HG02642 (cell line): ENCODE data around the gene MACROD1.
"Not testable (repeated sequence)": the region's sequence is repeated elsewhere in the genome, so short reads cannot be mapped to it uniquely, and the experiment has no call there.

Experiments
- ATAC-seq: cut with Tn5 transposase; IDR thresholded peaks from one replicate; pipeline ENCODE4 v1.9.1; 2021; ENCODE audit warnings: mild to moderate bottlenecking; ENCODE audit not compliant: unreplicated experiment, poor library complexity

The MACROD1 gene

DNA sequence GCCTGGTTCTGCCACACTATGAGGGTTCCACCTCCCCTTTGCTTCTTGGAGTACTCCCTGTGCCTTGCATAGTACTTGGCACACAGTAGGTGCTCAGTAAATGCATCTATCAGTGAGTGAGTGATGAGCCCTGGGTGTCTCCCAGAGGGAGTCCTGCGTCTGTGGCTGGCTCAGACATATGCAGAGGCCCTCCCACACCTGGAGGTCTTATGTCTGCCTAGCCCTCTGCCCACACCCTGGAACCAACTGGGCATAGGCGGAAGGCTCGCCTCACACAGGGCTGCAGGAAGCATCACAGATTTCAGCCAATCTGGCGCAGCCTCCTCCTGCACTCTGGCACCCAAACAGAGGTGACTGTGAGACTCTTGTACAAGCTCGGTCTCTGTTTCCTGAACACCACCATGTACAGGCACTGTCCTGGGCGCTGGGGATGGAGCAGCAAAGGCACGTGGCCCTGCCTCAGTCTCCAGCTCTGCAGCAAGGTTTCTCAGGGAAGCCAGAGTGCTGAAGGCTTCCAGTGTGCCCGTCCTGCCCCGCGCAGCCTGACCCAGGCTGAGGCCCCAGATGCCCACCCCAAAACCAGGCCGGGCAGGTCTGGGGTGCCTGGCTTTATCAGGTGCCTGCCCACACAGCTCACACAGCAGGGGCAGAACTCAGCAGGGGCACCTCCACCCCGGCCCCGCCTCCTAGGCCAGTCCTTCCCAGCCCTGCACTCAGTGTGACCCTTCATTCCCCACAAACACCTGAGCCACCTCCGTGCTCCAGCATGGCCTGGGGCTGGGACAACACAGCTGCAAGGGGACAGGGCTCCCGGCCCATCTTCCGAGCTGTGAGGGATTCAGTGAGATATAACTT lies 103.5 kb downstream of the MACROD1 start:
- no peak for ATAC-seq

DNA sequence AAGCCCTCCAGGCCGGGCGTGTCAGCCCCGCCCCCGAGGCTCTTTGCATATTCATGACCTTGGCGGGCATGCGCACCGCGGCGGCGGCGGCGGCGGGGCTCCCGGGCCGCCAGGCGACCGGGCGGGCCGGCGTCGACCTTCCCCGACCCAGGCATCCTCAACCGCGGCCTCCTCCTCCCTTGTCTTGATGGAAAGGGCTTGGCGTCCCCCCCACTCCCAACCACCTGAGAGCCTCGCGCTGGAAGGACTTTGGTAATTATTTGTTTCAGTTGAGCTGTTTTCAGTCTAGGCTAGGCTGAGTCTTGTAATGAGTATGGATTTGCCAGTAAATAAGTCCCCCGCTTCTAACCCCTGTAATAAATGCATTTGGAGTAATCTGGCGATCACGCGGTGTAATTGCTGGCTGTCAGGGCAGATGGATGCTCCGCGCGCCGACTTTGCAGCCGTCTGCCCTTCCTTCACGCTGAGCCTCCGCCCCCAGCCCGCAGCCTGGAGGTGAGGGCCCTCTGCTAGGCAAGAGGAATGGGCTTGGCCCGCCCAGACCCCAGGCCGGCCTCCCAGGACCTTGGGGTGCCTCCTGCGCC lies 105.0 kb downstream of the MACROD1 start:
- ATAC-seq, result peak; percentile 47

DNA sequence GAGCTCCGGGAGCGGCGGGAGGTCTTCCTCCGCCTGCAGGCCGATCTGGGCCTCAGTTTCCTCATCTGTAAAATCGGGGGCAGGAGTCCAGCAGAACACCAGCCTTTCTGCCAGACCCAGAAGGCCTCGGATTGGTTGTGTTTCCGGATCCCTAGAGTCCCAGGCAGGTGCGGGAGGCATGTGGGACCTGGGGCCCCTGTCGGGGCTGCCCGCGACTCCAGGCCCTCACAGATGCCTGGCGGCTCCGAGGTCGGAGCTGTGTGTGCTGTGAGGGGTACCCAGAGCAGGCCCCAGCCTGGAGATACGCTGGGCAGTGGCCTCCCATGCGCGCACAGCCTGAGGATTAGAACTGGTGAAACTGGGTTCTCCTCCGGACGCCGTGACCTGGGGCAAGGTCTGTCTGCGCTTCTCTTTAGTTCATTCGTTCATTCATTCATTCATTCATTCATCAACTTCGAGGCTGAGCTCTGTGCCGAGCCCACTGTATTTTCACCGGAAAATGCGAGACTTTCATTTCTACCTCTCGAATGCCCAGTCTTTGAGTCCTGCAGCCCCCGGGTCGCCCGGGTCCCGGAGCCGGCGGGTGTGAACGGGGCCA lies 105.6 kb downstream of the MACROD1 start:
- ATAC-seq, result no peak

DNA sequence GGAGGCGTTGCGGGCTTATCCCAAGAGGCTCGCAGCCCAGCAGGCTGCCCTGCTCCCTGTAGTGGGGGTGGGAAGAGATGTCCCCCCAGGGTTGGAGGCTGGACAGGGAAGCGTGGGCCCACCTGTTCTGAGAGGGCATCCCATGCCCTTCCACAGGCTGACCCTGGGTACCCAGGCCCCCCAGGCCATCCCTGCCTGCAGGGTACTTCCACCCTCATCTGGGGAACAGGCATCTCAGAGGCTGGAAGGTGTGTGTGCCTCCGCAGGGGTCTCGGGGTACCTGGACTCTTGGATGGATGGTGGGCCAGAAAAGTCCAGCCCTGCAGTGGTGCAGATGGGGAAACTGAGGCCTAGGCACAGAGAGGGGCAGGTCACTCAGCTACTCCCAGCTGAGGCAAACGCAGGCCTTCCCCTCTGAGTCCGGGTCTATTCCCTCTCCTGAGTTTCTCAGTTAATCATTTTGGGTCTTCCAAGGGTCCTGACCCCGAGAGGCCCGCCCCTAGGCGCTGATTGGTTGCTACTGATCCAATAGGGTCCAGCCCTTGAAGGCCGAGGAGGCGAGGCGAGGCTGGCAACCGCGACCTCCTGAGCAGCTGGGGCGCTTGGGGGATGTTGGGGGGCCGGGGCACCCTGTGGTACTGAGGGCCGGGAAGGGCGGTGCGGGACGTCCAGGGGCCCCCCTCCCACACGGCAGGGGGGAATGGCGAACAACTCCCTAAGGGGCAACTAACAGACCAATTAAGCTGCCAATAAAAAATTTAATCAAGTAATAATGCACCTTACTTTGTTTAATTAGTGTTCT lies 106.4 kb downstream of the MACROD1 start:
- ATAC-seq, result no peak

DNA sequence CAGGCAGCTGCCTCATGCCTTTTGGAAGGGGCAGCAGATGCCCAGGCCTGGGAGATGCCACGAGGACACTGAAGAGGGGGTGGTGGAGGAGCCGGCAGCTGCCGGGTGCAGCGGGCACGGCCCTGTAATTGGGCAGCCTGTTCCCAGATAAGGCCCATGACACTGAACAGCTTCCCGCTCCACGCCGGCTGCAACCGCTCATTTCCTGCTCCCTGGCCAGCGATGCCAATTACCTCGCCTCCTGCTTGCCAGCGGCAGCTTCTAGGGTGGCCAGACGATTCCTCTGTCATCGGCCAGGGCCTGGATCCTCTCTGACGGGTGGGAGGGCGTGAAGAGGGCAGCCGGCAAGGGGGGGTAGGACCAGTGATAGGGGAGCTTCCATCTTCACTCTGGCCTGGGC lies 107.4 kb downstream of the MACROD1 start:
- no peak for ATAC-seq

DNA sequence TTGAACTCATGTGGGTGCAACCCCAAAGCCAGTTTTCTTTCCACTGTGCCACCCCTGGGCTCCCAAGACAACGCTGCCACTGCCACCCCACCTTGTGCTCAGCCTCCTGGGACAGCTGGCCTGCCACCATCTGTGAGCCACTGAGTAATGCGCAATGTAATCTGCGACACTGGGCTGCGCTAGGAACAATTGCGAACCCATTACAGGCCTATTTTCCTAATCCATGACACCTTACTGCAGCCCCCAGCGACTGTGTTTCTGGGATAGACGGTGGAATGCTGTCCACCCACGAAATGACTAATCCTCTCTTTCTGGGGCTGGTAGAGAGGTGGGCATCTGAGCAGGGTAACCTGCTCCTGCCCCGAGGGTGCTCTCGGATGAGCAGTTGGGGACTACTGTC lies 108.0 kb downstream of the MACROD1 start:
- ATAC-seq, result no peak

DNA sequence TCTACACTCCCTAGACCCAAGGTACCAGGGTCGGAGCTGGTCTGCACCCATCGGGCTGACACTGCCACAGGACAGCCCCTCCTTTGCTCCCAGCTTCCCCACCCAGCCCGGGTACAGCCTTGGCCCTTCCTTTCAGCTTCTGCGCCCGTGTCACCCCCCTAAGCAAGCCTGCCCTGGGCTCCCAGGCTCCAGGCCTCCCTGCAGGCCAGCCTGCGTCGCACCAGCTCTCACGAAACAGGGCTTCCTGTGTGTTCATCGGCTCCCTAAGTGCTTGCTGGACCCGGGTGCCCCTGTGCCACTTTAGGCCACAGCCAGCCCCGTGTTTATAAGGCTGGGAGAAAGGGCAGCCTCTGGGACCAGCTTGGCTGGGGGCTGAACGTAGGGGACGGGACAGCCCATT lies 109.1 kb downstream of the MACROD1 start:
- ATAC-seq, result no peak

DNA sequence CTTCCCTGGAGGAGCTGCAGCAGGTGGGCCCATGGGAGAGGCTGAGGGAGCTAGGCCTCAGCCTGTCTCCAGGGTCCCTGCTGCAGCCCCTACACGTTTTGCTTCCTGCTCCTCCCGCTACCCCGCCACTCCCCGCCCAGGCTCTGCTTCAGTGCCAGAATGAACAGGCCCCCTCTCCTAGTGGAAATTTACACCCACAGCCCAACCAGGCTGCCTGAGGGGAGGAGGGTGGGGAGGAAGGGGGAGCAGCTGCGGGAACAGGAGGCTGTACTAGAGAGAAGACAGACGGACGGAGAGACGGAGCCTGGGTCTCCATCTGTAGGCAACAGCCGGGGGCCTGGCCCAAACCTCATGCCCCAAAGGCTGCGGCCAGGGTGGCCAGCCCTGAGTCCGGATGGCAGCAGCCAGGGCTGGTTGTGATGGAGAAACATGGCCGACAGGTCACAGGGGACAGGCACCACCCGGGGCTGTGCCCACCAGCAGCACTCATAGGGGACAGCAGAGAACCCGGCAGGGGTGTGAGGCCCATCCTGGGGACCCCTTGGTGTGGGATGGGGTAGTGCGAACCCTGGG lies 109.6 kb downstream of the MACROD1 start:
- no peak for ATAC-seq

DNA sequence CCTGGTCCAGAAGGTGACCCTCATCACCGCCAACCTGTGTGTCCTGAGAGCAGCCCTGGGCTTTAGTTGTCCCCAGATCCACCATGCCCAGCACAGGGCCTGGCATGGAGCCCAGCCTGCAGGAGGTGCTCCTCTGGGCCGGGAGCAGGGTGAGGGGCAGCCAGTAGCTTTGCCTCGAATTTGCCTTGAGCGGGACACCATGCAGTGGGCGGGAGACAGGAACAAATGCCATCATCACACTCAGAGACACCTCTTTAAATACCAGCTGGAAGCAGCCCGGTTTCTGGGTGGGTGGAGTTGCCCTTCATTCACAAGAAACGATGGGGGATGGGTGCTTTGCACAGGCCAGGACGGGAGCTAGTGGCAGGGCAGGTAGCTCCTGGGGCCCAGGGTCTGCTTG lies 110.8 kb downstream of the MACROD1 start:
- no peak for ATAC-seq

DNA sequence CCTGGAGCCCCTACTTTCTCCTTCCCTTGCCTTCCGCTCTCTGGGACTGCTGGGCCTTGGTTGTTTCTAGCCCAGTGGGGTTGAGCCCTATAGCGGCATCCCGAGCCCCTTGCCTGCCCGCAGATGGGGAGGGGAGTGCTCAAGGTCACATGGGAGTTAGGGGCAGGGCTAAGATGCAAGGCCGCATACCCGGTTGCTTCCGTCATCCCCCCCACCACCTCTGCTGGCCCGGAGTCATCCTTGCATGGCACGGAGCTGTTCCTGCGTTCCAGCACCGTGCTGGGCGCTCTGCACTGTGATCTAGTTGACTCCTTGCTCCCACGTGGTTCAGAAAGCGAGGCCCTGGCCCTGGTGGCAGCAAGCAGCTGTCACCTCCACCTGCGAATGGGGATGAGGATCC lies 112.2 kb downstream of the MACROD1 start:
- ATAC-seq, result no peak

DNA sequence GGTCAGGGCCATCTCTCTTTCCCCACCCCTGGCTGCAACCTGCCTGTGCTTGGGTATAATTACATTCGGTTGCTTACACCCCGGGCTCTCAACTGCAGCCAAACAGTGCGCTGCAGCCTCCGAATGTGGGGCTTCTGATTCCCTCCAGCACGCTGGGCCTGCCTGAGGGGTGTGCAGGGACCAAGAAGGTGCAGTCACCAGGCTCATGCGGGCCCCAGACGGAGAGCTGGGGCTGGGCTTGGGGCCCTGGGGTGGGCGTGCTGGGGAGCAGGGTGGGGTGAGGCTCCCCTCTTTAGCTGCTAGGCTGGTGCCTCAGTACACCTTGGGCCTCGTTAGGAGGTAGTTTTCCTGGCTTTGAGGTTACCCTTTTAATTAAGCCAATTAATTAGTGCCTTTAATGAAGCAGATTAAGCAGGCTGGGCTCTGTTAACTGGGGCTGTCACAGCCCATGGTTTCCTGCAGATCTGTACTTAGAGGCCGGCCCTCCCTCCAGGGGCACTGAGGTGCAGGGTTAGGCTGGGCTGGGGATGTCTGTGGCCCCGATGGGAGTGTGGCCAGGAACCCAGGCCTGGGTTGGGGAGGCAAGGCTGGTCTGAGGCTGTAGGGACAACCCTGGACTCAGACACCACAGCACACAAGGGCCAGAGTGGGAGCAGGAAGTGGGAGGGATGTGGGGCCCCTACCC lies 112.8 kb downstream of the MACROD1 start:
- ATAC-seq, result no peak

DNA sequence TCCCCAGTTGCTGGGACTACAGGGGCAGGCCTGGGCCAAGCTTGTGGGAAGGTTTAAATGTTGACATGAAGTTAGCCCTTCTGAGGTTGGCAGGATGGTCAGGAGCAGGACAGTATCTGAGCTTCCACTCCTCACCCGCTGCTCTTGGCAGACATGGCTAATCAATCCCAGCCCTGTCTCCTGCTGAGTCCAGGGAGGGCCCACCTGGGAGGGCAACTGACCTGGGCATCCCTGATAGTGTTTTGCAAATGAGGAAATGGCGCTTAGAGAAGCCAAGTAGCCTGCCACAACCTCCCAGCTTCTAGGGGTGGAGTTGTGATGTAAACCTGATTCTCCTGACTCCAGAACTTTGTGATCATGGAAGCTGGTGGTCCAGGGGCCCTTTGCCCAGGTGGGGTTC lies 113.5 kb downstream of the MACROD1 start:
- no peak for ATAC-seq

DNA sequence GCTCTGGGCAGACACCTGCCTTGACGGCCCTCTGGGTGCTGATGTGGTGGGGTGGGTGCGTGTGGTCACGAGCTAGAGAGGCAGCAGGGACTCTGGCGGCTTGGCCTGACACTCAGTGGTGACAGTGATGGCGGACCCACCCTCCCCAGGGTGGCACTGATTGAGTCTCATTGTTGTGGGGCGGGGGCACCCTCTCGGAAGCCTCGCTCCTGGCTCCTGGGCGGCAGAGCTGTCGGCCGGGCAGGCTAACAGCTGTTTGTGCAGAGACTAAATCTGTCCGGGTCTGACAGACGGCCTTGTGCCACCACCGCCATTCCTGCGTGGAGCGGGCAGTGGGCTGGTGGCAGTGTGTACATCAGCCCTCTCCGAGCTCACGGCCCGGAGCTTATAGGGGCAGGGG lies 114.6 kb downstream of the MACROD1 start:
- no peak for ATAC-seq

DNA sequence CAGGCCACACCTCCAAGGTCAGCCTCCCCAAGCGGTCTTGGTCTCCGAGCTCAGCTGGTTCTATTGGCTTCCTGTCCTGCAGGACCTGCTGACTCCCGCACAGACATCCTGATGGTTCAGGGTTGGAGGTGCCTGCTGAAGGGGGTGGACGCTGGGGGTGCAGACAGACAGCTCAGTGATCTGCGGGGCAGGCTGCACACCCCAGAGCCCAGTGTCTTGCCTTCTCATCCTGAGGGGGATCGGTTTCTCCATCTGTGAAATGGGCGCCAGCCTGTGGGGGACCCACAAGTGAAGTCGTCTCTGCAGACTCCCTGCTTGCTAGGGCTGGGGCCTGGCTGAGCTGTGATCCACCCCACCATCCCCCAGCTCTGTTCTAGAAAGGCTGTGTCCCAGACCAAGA lies 116.4 kb downstream of the MACROD1 start:
- ATAC-seq, result no peak

DNA sequence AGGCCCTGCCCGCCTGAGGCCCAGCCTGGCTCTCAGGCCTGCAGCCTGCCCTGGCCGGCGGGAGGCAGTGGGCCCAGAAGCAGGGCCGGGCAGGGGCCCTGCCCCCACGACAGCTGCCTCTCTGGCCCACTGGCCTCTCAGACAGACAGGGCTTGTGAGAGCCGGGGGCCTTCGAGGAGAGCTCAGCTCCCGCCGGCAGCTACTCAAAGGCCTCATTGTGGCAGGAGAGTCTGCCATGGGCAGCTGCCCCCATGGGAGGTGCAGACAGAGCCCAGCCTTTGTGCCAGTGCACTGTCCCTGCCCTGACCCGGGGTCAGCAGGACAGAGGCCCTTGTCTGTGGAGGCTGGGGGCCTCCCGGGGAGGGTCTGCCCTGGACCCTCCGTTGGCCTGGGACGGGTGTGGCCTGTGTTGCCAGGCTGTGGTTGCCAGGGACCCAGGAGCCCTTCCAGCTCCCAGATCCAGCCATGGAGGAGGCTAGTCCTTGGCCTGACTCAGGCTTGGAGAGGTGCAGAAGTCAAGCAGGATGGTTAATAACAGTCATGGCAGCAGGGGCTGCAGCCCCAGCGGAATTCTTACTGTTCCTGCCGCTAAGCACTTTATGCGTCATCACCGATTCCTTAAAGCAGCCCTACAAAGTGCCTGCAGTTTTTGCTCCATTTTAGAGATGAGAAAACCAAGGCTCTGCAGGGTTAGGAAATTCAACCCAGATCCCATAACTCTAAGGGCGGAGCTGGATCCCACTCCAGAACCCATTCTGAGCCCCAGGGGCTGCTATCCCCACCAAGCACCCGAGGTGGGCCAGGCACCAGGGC lies 117.7 kb downstream of the MACROD1 start:
- no peak for ATAC-seq

DNA sequence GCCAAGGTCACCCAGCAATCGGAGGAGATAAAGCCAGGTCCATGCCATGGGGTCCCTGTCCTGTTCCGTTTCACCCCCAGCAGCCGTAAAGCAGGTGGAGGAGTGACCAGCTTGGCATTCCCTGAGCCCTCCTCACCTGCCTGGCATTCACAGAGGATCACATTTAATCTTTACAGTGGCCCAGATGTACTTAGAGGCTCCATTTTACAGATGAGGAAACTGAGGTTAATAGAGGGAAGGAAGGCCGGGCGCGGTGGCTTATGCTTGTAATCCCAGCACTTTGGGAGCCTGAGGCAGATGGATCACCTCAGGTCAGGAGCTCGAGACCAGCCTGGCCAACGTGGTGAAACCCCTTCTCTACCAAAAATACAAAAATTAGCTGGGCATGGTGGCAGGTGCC lies 118.5 kb downstream of the MACROD1 start:
- not testable (repeated sequence) for ATAC-seq

DNA sequence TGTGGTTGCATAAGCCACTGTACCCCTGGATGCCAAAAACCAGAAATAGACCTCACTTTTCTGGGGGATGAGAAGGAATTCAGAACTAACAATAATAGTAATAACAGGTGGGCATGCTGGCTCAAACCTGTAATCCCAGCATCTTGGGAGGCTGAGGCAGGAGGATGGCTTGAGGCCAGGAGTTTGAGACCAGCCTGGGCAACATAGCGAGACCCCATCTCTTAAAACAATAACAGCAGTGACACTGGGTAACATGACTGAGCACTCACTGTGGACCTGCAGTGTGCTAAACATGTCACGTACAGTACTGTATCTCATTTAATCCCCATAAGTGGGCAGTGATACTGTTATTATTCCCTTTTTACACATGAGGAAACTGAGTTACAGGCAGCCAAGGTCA lies 120.2 kb downstream of the MACROD1 start:
- no peak for ATAC-seq

DNA sequence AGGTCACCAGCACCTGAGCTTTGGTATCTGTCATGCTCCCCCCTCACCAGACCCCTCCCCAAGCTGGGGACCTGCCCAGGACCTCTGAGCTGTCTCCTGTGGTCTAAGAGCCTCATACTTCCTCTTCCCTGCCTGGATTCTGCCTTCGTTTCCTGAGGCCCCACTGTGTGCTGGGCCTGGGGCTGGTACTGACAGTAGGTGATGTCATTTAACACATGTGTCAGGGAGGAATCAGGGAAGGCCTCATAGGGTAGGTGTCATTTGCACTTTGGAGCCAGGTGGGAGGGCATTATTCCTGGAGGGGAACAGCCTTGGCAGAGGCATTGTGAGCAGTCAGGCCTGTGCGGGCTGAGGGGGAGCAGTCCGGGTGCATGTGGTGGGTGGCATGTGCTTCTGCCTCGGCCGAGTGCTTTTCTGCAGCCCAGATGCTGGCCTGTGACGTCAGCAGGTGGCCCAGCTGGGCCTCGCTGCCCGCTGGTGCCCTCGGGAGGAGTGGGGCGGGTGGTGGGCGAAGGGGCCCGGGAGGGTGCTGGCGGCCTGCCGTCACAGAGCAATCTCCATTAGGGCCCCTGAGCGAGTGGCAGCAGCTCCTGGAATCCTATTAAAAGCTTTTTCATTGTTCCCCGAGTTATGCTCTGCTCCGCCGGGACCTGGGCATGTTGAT lies 121.1 kb downstream of the MACROD1 start:
- ATAC-seq, result no peak

DNA sequence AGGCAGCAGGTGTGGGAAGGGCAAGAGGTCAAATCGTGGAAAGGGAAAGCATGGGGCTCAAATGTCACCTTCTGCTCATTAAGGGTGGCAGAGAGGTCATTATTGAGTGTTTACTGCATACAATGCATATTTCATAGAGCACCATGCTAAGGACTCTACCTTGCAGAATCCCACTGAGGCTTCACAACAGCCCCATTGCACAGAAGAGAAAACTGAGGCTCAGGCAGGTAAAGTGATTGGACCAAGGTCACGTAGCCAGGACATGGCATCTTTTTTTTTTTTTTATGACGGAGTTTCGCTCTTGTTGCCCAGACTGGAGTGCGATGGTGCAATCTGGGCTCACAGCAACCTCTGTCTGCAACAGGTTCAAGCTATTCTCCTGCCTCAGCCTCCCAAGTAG lies 122.4 kb downstream of the MACROD1 start:
- ATAC-seq, result no peak
